Caco-2 (cell line): Measurements from ENCODE around the gene FHL1. TPM values are rescaled to one million over a fixed set of nuclear protein-coding genes. Genes with fewer than 3 reads are reported as not detected.

Experiments used
- BruUV-seq: library from RNA; stranded (reverse); fragments of 400-500 nt; replicated peaks from 2 replicates; lab custom pipeline; 2021; lab: Mats Ljungman, UMichigan
- CTCF ChIA-PET: fragments of 300-600 bp; sonication (Branson Sonifier 250); formaldehyde crosslinking; loops from one replicate; lab custom pipeline; 2022; ENCODE audit warnings: antibody characterized with exemption; lab: Charles Lee
- POLR2A ChIA-PET: fragments of 300-600 bp; sonication (Branson Sonifier 250); formaldehyde crosslinking; loops from one replicate; lab custom pipeline; 2022; ENCODE audit warnings: antibody characterized with exemption; lab: Charles Lee
- DNase-seq, 2 experiments: peaks; one replicate each; pipeline versions ENCODE4 v3.0.0 to v3.0.0-alpha.2; 2020 to 2022
- H3K27me3 ChIP-seq: replicated peaks from 2 replicates; pipeline ENCODE4 v1.6.0; 2011; ENCODE audit warnings: low read length; ENCODE audit not compliant: control insufficient read depth, insufficient read depth
- H3K36me3 ChIP-seq: 2 replicates; pipeline ENCODE4 v1.5.1; 2011; ENCODE audit warnings: low read length; ENCODE audit not compliant: control insufficient read depth, insufficient read depth
- H3K4me1 ChIP-seq: fragments of 250-450 bp; sonication (Bioruptor Pico); 2 replicates; pipeline ENCODE4 v1.5.1; 2020; ENCODE audit warnings: mild to moderate bottlenecking
- H3K4me3 ChIP-seq: 2 replicates; pipeline ENCODE4 v1.5.1; 2011; ENCODE audit warnings: low read depth, mild to moderate bottlenecking, control low read depth, low read length
- H3K9me3 ChIP-seq: fragments of 250-450 bp; sonication (Bioruptor Pico); 2 replicates; pipeline ENCODE4 v1.5.1; 2020; ENCODE audit warnings: mild to moderate bottlenecking, moderate library complexity
- H3K27ac Mint-ChIP-seq: one replicate; pipeline ENCODE4 v1.8.0; 2022; ENCODE audit warnings: mixed read lengths; ENCODE audit not compliant: unreplicated experiment
- H3K27me3 Mint-ChIP-seq: one replicate; pipeline ENCODE4 v1.8.0; 2022; ENCODE audit warnings: mixed read lengths; ENCODE audit not compliant: insufficient read depth, unreplicated experiment
- H3K36me3 Mint-ChIP-seq: one replicate; pipeline ENCODE4 v1.8.0; 2022; ENCODE audit warnings: mild to moderate bottlenecking, mixed read lengths; ENCODE audit not compliant: insufficient read depth, unreplicated experiment
- H3K4me1 Mint-ChIP-seq: one replicate; pipeline ENCODE4 v1.8.0; 2022; ENCODE audit warnings: low read depth, mixed read lengths; ENCODE audit not compliant: unreplicated experiment
- H3K4me3 Mint-ChIP-seq: one replicate; pipeline ENCODE4 v1.8.0; 2022; ENCODE audit warnings: mild to moderate bottlenecking, moderate library complexity, mixed read lengths; ENCODE audit not compliant: unreplicated experiment
- H3K9me3 Mint-ChIP-seq: one replicate; pipeline ENCODE4 v1.8.0; 2022; ENCODE audit warnings: mixed read lengths; ENCODE audit not compliant: unreplicated experiment
- CTCF ChIP-seq, 2 experiments: fragments of 200-600 bp in 1 of 2; IDR thresholded peaks; 1 replicate in 1 of 2; 2 replicates in 1 of 2; pipeline versions ENCODE4 v1.5.1 to v1.8.0; 2011 to 2022; ENCODE audit warnings: antibody characterized with exemption in 1 of 2, control low read depth in 1 of 2, inconsistent platforms in 1 of 2, low read depth in 1 of 2, low read length in 1 of 2, mild to moderate bottlenecking in 1 of 2, moderate library complexity in 1 of 2; ENCODE audit not compliant: insufficient read depth in 1 of 2, severe bottlenecking in 1 of 2, unreplicated experiment in 1 of 2
- intact Hi-C: fragments of 100-400 bp; cut with micrococcal nuclease; formaldehyde crosslinking; loops from one replicate; pipeline ENCODE4 v1.10.0; 2022; ENCODE audit not compliant: unreplicated experiment
- total RNA-seq: library from RNA; stranded (reverse); gene quantifications from 2 replicates; pipeline ENCODE4 v1.2.3, GENCODE V29; 2022

FHL1 gene
- total RNA-seq, 1 experiment from 2014 or later, result 0.16 TPM

- Mint-ChIP-seq H3K27me3 (no peaks in the 10 kb centered on the region), H3K27ac (no peak overlapping the region), H3K4me1 (no peaks in the 10 kb centered on the region), H3K4me3 (no peak overlapping the region), H3K36me3 (no peaks in the 10 kb centered on the region), H3K9me3 (no peaks in the 10 kb centered on the region)
- no peaks in the 10 kb centered on the region for H3K36me3 ChIP-seq
- ChIA-PET POLR2A (no interaction called here), CTCF (no interaction called here)
- H3K4me1 ChIP-seq, result no peaks in the 10 kb centered on the region
- BruUV-seq, result no TSS peak
- no peak for DNase-seq
- H3K27me3 ChIP-seq, result no peaks in the 10 kb centered on the region
- H3K9me3 ChIP-seq, result no peaks in the 10 kb centered on the region
- no peak overlapping the region for H3K4me3 ChIP-seq
- no peak for TF ChIP-seq CTCF (IDR thresholded peaks at IDR 0.05; ENCODE audit: insufficient read depth in 1 of 2, low read depth in 1 of 2, low read length in 1 of 2, severe bottlenecking in 1 of 2, unreplicated experiment in 1 of 2)
- intact Hi-C loops, result no loop called here
Measured at GRCh38 chrX:136121788-136122187, 25.5 kb upstream of the FHL1 start.

- Mint-ChIP-seq H3K27ac (no peak overlapping the region), H3K4me1 (no peaks in the 10 kb centered on the region), H3K36me3 (no peaks in the 10 kb centered on the region), H3K4me3 (no peak overlapping the region), H3K9me3 (no peaks in the 10 kb centered on the region), H3K27me3 (no peaks in the 10 kb centered on the region)
- ChIA-PET CTCF (no interaction called here), POLR2A (no interaction called here)
- no peaks in the 10 kb centered on the region for H3K9me3 ChIP-seq
- TF ChIP-seq CTCF (IDR thresholded peaks at IDR 0.05; ENCODE audit: insufficient read depth in 1 of 2, low read depth in 1 of 2, low read length in 1 of 2, severe bottlenecking in 1 of 2, unreplicated experiment in 1 of 2), result no peak
- no TSS peak for BruUV-seq
- H3K4me1 ChIP-seq, result no peaks in the 10 kb centered on the region
- intact Hi-C loops, result no loop called here
- no peak overlapping the region for H3K4me3 ChIP-seq
- H3K36me3 ChIP-seq, result no peaks in the 10 kb centered on the region
- no peak for DNase-seq
- H3K27me3 ChIP-seq, result no peaks in the 10 kb centered on the region
Measured at GRCh38 chrX:136122207-136122606, 25.1 kb upstream of the FHL1 start.

GRCh38 chrX:136125106-136125505 is 22.2 kb upstream of the FHL1 start:
- Mint-ChIP-seq H3K36me3 (no peaks in the 10 kb centered on the region), H3K4me1 (no peaks in the 10 kb centered on the region), H3K9me3 (no peaks in the 10 kb centered on the region), H3K27me3 (no peaks in the 10 kb centered on the region), H3K4me3 (no peak overlapping the region), H3K27ac (no peak overlapping the region)
- Histone ChIP-seq H3K36me3 (no peaks in the 10 kb centered on the region), H3K27me3 (no peaks in the 10 kb centered on the region), H3K9me3 (no peaks in the 10 kb centered on the region), H3K4me1 (no peaks in the 10 kb centered on the region), H3K4me3 (no peak overlapping the region)
- ChIA-PET POLR2A (no interaction called here), CTCF (no interaction called here)
- no TSS peak for BruUV-seq
- intact Hi-C loops, result no loop called here
- no peak for DNase-seq
- no peak for TF ChIP-seq CTCF (IDR thresholded peaks at IDR 0.05; ENCODE audit: insufficient read depth in 1 of 2, low read depth in 1 of 2, low read length in 1 of 2, severe bottlenecking in 1 of 2, unreplicated experiment in 1 of 2)
